Endometrial microvascular endothelial cells (primary cell): ENCODE measurements around the gene UGT1A9. TPM values are rescaled to one million over a fixed set of nuclear protein-coding genes. Genes with fewer than 3 reads are reported as not detected.
"Not testable (repeated sequence)": the region's sequence is repeated elsewhere in the genome, so short reads cannot be mapped to it uniquely, and the experiment has no call there.

Source experiments
- in situ Hi-C: cut with HindIII; loops from 2 replicates; pipeline ENCODE4 v1.10.0; 2017; ENCODE audit warnings: low sequenced_read_pairs, low pct_unique_long_range_greater_than_20kb; ENCODE audit errors: inconsistent ontology term
- total RNA-seq: library from RNA; depleted of rRNA; stranded (reverse); fragments of >200 nt; gene quantifications from one replicate; pipeline ENCODE4 v1.2.3, GENCODE V29; 2015; ENCODE audit errors: inconsistent ontology term

UGT1A9 gene
- total RNA-seq, 1 donor from 2014 or later, result not detected

DNA sequence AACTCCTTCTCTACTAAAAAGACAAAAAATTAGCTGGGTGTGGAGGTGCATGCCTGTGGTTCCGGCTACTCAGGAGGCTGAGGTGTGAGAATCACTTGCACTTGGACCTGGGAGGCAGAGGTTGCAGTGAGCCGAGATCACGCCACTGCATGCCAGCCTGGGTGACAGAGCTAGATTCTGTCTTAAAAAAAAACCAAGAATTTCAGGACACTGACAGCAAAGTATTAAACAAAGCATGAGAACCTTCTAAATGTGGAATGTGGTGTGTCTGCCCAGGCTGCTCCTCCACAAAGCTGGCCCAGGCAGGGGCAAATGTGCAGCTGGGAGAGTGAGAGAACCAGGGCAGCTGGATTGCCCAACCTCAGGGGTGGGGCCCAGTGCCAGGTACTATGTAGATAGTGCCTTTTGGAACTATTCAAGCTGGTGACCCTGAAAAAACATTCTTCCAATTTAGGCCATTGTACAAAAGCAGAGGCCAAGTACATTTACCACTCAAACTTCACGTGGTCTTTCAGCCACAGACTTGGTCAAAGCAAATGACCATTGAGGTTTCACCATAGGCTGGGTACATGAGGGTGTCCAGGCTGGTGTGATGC is 34.3 kb downstream of the UGT1A9 start:
- in situ Hi-C loops, result no loop called here

DNA sequence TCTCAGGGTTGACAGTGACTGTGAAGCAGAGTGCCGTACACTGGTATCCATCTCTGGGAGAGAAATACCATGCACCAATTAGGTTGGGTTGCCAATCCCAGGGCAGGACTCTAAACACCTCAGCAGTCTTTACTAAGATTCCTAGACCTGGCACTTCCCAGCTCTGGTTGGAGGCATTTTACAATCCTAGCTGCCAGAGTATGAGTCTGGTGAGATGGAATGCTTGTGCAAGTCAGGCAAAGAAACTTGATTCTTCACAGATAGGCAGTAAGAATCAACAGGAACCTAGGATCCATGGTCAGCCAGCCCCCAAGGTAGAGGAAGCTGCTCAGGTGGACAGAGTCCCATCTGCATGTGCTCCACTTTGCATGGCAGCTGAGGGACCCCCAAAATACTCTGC is 35.0 kb downstream of the UGT1A9 start:
- in situ Hi-C loops, result no loop called here

DNA sequence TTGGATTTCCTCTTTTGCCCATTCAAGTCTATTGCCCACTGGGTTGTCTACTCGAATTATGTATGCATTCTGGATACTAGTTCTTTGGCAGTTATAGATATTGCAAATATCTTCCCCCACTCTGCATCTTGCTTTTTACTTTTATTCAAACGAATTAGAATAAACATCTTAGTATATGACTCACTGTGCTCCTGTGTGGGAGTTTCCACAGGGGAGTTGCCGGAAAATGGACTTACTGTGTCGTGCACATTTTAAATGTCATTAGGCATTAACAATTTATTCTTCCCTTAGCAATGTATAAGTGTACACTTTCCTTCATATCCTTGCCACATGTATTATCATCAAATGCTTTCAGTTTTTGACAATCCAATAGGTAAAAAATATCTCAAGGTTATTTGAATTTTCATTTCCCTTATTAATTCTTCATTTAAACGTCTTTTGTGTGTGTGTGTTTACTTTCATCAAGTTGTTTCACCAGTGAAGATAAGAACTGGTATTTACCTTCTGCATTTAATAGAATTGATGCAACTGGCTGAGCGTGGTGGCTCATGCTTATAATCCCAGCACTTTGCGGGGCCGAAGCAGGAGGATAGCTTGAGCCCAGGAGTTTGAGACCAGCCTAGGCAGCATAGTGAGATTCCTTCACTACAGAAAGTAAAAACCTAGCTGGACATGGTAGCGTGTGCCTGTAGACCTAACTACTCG is 36.4 kb downstream of the UGT1A9 start:
- in situ Hi-C loops, result no loop called here

DNA sequence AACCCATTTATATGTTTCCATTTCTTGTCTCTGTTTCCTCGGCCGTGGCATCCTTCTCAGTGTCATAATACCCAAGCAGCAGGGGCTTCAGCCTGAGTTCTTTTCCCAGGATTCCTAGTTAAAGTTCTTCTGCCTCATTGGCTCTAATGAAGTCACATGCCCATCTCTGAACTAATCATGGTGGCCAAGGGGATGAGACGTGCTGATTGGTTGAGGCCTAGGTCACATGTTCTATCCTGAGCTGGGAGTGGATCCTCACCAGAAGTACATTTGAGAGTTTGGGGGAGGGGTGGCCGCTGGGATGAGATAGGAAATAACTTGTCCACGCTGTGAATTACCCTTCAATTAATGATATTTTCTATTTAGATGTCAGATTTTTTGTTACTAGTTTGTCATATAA is 37.2 kb downstream of the UGT1A9 start:
- in situ Hi-C loops, result no loop called here

DNA sequence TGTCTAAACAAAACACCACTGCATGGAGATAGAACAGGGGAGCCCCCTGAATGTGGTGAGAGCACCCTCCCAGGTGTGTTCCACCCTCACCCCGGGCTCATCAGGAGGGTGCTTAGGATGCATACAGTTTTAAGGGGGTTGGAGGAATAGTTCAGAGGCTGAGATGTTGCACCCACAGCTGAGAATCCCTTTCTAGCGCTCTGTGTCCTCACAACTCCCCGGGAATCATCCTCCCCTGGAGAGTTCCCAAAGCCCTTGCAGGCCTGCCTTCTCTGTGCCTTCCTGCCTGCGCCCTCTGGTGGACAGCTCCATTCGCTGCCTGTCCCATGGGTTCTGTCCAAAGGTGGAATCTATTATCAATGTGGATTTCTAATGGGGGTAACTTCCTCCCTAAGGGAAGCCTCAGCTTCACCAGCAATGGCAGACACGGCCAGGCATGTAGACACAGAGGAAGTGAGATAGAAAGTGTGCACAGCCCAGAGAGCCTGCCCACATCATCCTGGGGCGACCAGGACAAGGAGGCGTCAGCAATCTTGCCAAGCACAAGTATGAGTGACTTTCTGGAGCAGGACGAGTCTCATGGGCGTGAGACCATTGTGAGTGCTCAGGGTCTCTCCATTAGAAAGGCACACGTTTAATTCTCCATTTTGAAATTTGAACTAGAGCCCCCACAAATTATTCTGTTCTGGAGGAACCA is 39.8 kb downstream of the UGT1A9 start:
- in situ Hi-C loops, result no loop called here

DNA sequence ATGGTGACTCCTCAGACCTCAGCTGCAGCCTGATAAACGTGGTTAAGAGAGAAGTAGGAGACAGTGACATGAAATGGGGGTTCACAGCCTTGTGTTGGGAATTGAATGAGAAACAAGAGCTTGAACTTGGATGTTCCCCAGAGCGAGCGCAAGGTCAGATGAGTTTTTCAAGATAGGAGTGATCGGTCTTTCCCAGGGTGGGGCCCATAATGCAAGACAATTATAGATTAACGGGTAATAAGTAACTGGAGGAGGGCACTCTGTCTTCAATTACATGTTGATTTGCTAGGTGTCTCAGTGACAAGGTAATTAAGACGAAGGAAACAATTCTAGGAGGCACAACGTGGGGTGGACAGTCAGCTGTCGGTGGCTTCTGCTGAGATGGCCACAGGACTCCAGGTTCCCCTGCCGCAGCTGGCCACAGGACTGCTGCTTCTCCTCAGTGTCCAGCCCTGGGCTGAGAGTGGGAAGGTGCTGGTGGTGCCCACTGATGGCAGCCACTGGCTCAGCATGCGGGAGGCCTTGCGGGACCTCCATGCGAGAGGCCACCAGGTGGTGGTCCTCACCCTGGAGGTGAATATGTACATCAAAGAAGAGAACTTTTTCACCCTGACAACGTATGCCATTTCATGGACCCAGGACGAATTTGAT is 41.0 kb downstream of the UGT1A9 start, which contains the start of gene UGT1A5:
TSS of gene UGT1A5 (plus strand) at position 297 of the 651 bp plus-strand sequence. CDS start at position 382, 85 bp downstream.
- in situ Hi-C loops, result no loop called here

DNA sequence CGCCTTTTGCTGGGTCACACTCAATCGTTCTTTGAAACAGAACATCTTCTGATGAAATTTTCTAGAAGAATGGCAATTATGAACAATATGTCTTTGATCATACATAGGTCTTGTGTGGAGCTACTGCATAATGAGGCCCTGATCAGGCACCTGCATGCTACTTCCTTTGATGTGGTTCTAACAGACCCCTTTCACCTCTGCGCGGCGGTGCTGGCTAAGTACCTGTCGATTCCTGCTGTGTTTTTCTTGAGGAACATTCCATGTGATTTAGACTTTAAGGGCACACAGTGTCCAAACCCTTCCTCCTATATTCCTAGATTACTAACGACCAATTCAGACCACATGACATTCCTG is 41.5 kb downstream of the UGT1A9 start:
- in situ Hi-C loops, result no loop called here

DNA sequence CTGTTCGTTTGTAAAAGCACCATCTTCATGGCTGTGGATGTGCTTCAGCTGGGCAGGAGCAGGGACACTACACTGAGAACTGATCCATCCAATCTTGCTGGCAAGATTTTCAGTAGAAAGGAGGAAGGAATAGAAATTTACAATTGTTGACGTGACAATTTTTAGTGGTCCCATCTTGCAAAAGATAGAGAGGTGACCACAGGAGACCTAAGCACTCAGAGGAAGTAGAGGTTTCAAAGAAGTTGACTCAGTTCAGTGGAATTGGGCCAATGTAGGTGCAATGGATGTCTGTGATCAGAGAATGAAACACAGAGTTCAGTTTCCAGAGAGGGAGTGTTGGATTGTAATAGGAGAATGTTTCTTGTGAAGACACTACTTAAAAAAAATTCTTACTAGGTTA is 42.4 kb downstream of the UGT1A9 start:
- in situ Hi-C loops, result no loop called here

DNA sequence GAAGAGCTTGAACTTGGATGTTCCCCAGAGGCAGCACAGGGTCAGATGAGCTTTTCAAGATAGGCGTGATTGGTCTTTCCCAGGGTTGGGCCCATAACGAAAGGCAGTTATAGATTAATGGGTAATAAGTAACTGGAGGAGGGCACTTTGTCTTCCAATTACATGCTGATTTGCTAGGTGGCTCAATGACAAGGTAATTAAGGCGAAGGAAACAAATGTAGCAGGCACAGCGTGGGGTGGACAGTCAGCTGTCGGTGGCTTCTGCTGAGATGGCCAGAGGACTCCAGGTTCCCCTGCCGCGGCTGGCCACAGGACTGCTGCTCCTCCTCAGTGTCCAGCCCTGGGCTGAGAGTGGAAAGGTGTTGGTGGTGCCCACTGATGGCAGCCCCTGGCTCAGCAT is 46.9 kb downstream of the UGT1A9 start, which contains the start of gene UGT1A4:
TSS of gene UGT1A4 (plus strand) at position 185 of the 400 bp plus-strand sequence. CDS start at position 270, 85 bp downstream.
- in situ Hi-C loops, result no loop called here

DNA sequence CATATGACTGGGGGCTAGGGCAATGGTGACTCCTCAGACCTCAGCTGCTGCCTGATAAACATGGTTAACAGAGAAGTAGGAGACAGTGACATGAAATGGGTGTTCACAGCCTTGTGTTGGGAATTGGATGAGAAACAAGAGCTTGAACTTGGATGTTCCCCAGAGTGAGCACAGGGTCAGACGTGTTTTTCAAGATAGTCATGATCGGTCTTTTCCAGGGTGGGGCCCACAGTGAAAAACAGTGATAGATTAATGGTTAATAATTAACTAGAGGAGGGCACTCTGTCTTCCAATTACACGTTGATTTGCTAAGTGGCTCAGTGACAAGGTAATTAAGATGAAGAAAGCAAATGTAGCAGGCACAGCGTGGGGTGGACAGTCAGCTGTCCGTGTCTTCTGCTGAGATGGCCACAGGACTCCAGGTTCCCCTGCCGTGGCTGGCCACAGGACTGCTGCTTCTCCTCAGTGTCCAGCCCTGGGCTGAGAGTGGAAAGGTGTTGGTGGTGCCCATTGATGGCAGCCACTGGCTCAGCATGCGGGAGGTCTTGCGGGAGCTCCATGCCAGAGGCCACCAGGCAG is 57.1 kb downstream of the UGT1A9 start, which contains the start of gene UGT1A3:
TSS of gene UGT1A3 (plus strand) at position 320 of the 579 bp plus-strand sequence. CDS start at position 405, 85 bp downstream.
- in situ Hi-C loops, result no loop called here

DNA sequence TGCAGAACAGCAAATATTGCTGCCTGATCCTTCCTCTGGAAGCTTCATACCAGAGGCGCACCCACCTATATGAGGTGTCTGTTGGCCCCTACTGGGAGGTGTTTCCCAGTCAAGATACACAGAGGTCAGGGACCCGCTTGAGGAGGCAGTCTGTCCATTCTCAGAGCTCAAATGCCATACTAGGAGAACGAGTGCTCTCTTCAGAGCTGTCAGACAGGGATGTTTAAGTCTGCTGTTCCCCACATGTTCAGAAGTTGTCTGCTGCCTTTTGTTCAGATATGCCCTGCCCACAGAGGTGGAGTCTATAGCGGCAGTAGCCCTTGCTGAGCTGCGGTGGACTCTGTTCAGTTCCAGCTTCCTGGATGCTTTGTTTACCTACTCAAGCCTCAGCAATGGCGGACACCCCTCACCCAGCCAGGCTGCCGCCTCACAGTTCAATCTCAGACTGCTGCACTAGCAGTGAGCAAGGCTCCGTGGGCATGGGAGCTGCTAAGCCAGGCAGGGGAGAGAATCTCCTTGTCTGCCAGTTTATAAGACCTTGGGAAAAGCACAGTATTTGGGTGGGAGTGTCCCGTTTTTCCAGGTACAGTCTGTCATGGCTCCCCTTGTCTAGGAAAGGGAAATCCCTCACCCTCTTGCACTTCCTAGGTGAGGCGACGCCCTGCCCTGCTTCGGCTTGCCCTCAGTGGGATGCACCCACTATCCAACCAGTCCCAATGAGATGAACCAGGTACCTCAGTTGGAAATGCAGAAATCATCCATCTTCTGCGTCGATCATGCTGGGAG is 65.4 kb downstream of the UGT1A9 start:
- in situ Hi-C loops, result not testable (repeated sequence)

DNA sequence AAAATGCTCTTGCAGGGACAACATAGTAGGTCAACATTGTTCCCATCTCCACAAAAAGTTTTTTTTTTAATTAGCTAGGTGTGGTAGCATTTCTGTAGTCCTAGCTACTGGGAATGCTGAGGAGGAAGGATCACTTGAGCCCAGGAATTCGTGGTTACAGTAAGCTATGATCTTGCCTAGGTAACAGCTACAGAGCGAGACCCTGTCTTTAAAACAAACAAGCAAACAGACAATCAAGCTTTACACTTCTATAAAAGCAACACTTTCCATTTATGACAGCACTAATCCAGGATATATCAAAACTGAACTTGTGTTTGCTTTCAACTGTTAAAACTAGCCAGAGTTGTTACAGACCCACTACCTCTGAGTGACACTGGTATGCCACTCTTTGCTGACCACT is 69.2 kb downstream of the UGT1A9 start:
- in situ Hi-C loops, result no loop called here

DNA sequence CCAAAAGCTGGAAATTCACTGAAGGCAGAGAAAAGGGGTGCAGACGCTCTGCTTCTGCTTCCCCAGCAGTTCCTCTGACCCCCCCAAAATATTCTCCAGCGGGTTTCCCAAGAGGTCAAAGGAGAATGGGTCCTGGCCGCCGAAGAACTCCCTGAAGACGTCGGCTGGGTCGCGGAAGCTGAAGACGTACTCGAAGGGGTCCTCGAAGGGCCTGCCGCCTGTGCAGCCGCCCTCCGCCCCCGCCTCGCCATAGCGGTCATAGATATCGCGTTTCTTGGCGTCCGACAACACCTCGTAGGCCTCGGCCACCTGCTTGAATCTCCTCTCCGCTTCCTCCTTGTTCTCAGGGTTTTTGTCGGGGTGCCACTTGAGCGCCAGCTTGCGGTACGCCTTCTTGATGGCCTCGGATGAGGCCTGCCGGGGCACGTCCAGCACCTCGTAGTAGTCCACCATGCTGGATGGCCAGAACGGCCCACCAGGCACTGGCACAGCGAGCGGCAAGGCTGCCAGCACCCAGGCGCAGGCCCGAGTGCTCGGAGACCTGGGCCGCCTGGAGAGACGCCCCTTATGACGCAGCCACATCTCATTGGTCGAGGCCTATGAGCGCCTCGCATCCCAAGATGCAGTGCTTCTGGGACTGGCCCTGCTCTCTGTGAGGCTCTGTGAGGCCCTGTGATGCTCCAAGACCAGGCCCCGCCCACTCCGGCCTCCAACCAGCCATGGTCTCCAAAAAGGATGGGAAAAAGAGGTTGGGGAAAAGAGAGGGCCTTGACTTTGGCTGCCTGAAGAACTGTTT is 72.0 kb downstream of the UGT1A9 start:
- in situ Hi-C loops, result no loop called here

DNA sequence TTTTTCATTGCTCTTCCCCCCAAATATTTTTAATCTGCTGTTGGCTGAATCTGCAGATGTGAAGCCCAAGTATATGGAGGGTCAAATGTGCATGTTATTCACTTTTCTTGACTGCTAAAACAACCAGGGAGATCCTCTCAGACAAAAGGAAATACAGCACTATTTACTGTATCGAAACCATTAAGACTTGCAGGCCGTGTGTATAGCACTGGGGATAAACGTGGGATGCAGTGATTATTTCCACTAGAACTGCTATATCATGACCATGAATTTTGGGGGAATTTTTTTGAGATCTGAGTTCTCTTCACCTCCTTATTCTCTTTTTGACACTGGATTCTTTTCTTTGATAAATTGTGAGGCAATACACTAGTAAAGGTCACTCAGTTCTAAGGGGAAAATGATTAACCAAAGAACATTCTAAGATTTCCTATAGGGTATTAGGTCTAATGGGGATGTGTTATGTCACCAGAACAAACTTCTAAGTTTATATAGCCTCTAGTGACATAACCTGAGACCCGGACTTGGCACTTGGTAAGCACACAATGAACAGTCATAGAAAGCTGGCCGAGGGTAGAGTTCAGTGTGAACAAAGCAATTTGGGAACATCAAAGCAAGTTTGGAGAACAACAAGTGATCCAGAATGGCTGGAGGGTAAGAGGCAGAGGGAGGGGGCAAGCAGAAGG is 73.5 kb downstream of the UGT1A9 start:
- in situ Hi-C loops, result no loop called here

DNA sequence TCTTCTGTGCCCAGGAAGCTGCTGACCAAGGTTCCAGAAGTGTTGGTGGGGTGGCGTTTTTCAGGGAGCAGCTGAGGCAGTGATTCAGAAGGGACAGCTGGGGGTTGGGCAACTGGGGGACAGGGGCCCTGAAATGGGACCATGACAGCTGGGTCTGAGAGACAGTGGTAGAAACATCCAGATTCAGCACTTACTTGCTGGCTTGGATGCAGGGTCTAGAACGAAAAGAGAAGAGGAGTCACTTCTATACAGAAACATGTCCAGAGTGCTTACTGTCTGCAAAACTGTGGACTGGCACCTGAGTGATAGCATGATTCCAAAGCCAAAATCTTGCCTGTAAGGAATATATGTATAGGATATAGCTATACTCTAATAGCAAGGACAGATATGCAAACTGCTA is 74.1 kb downstream of the UGT1A9 start:
- in situ Hi-C loops, result not testable (repeated sequence)

DNA sequence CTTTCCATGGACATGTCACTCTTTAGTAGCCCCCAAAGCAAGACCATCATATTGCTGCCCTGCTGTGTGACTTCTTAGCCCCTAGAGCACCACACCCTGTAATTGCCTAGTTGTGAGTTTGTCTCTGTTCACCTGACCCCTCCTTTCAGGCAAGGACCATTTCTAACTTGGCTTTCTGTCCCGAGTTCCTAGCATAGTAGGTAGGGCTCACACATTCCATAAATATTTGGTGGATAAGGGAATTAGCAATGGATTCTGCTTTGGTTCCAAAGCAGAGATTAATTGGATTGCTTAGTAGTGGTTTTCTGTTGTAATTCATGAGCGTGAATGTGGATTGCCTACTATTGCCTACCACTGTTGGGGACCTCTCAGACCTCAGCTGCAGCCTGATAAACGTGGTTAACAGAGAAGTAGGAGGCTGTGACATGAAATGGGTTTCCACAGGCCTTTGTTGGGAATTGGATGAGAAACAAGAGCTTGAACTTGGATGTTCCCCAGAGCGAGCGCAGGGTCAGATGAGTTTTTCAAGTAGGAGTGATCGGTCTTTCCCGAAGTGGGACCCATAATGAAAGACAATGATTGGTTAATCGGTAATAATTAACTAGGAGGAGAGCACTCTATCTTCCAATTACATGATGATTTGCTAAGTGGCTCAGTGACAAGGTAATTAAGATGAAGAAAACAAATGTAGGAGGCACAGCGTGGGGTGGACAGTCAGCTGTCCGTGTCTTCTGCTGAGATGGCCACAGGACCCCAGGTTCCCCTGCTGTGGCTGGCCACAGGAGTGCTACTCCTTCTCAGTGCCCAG is 75.0 kb downstream of the UGT1A9 start:
- in situ Hi-C loops, result no loop called here

DNA sequence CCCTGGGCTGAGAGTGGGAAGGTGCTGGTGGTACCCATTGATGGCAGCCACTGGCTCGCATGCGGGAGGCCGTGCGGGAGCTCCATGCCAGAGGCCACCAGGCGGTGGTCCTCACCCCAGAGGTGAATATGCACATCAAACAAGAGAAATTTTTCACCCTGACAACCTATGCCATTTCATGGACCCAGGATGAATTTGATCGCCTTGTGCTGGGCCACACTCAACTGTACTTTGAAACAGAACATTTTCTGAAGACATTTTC is 75.5 kb downstream of the UGT1A9 start:
- in situ Hi-C loops, result no loop called here
